Astrocyte (in vitro differentiated cells and primary cell): ENCODE results near the gene TFF2.

Experiments
- CTCF ChIP-seq: IDR thresholded peaks from 2 replicates; pipeline ENCODE4 v1.5.1; 2011; ENCODE audit warnings: low read depth, mild to moderate bottlenecking, inconsistent platforms, low read length, moderate library complexity; ENCODE audit not compliant: insufficient read depth
- EZH2 ChIP-seq: IDR thresholded peaks from 2 replicates; pipeline ENCODE4 v1.6.1; 2012; ENCODE audit warnings: mild to moderate bottlenecking, low read length, inconsistent platforms; ENCODE audit not compliant: insufficient read depth

GRCh38 chr21:42312626-42313104, 38.1 kb downstream of the TFF2 start:
- TF ChIP-seq CTCF (no peak), EZH2 (no peak)
